GM12873 (cell line): Measurements from ENCODE around the gene DOCK2.

Experiments used
- CTCF ChIP-seq: IDR thresholded peaks from 2 replicates; pipeline ENCODE4 v1.5.1; 2012; ENCODE audit warnings: low read depth, mild to moderate bottlenecking, moderate library complexity, low read length, control low read depth; ENCODE audit not compliant: insufficient read depth; ENCODE audit errors: missing control alignments

DOCK2 gene

GRCh38 chr5:169736653-169737052 lies 99.6 kb downstream of the DOCK2 start:
- TF ChIP-seq CTCF, result no peak

GRCh38 chr5:169740435-169740834 lies 103.4 kb downstream of the DOCK2 start:
- no peak for TF ChIP-seq CTCF

GRCh38 chr5:169742771-169743296 lies 105.8 kb downstream of the DOCK2 start:
- TF ChIP-seq CTCF, result no peak

GRCh38 chr5:169744336-169744735 lies 107.3 kb downstream of the DOCK2 start:
- no peak for TF ChIP-seq CTCF

GRCh38 chr5:169745441-169746146 lies 108.5 kb downstream of the DOCK2 start:
- TF ChIP-seq CTCF, result no peak

GRCh38 chr5:169746147-169746694 lies 109.1 kb downstream of the DOCK2 start:
- no peak for TF ChIP-seq CTCF

GRCh38 chr5:169748174-169748573 lies 111.1 kb downstream of the DOCK2 start:
- TF ChIP-seq CTCF, result no peak
